Occipital lobe (tissue), 2 donors: ENCODE results near the gene EBI3. TPM values are rescaled to one million over a fixed set of nuclear protein-coding genes. Genes with fewer than 3 reads are reported as not detected.
A peak's percentile ranks its signal among the peaks of the same experiment; 100 is the strongest.
"Not testable (repeated sequence)": the region's sequence is repeated elsewhere in the genome, so short reads cannot be mapped to it uniquely, and the experiment has no call there.

Experiments
- DNase-seq: peaks from one replicate; lab custom pipeline; 2025; lab: John Stamatoyannopoulos, UW
- total RNA-seq: library from RNA; depleted of rRNA; stranded (reverse); fragments of >200 nt; gene quantifications from one replicate; pipeline ENCODE4 v1.2.3, GENCODE V29; 2014

The EBI3 gene
- total RNA-seq, result 0.47 TPM

DNA sequence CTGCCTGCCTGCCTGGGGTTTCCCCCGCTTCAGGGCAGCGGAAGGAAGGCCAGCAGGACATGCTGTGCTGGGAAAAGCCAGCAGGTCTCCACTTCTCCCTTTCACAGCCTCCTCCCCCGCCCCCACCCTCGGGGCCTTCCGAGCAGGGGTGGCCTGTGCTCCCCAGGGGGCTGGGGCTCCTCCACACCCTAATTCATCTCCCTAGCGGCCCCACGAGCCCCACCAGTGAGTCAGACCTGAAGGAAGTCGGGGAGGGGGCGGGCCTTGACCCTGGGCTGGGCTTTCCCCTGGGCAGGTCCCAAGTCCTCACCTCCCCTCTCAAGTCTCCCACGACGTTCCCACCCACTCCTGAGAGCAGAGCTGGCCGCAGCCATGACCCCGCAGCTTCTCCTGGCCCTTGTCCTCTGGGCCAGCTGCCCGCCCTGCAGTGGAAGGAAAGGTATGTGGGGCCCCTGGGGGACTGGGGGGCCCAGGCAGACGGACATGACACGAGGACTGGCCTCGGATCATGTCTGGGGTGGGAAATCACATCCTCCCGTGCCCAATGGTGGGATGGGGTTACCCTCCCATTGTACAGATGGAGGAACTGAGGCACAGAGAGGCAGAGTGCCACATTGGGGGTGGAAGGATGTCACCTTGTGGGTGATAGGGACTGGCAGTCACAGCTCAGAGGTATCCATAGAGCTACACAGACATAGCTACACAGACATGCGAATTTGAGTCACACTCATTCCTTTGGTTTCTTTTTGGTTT lies at the start of gene EBI3:
Gene EBI3, plus strand, starts transcription at position 345 of the 753 bp plus-strand sequence. Its CDS starts 28 bp downstream, at position 373.
- no peak for DNase-seq

DNA sequence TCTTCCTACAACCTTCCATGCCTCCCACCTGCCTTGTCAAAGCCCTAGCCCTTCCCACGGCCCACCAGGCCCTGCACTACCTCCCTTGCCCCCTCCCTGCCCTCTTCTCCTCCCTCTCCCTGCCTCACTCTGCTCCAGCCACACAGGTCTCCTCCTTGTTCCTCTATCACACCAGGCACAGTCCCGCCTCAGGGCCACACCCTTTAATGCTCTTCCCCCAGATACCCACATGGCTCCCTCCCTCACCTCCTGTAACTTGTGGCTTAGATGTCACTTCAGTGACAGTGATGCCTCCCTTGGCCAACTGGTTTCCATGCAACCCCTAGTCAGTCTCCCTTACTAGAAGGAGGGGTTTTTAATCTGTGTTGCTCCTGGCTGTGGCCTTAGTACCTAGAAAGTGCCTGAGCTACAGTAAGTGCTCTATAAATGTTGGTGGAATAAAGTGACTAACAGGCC lies 48.2 kb upstream of the EBI3 start:
- DNase-seq, result no peak

GRCh38 chr19:4182084-4182810 lies 47.1 kb upstream of the EBI3 start, which contains the start of the genes ANKRD24 and SIRT6:
Gene ANKRD24 (plus strand): TSS chr19:4182689. CDS start chr19:4186426, 3,737 bp downstream.
Gene SIRT6 (minus strand): TSS chr19:4182563. CDS start chr19:4182539, 24 bp downstream.
- DNase-seq, result peak; percentile 91

GRCh38 chr19:4183967-4184717 lies 45.2 kb upstream of the EBI3 start:
- DNase-seq, result peak; percentile 50

GRCh38 chr19:4184718-4185352 lies 44.5 kb upstream of the EBI3 start:
- DNase-seq, result no peak

GRCh38 chr19:4185413-4186086 lies 43.8 kb upstream of the EBI3 start:
- DNase-seq, result no peak

- DNase-seq, result peak; percentile 58
Measured at GRCh38 chr19:4186087-4186993, 43.0 kb upstream of the EBI3 start.

- DNase-seq, result no peak
Measured at GRCh38 chr19:4187313-4188122, 41.8 kb upstream of the EBI3 start.

GRCh38 chr19:4189641-4190040 lies 39.7 kb upstream of the EBI3 start:
- no peak for DNase-seq

DNA sequence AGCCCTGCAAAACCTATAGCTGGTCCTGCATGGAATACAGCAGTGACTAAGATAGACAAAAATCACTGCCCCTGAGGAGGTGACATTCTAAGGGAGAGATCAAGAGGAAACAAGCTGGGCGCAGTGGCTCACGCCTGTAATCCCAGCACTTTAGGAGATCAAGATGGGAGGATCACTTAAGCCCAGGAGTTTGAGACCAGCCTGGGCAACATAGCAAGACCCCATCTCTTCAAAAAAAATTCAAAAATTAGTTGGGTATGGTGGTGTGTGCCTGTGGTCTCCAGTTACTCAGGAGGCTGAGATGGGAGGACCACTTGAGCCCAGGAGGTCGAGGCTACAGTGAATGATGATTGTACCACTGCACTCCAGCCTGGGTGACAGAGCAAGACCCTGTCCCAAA lies 36.8 kb upstream of the EBI3 start:
- not testable (repeated sequence) for DNase-seq

GRCh38 chr19:4194353-4194752 lies 35.0 kb upstream of the EBI3 start:
- peak; percentile 34 for DNase-seq

GRCh38 chr19:4196009-4196408 lies 33.3 kb upstream of the EBI3 start:
- DNase-seq, result no peak

- DNase-seq, result no peak
Measured at GRCh38 chr19:4196587-4197148, 32.7 kb upstream of the EBI3 start.

- DNase-seq, result no peak
Measured at GRCh38 chr19:4197228-4197624, 32.1 kb upstream of the EBI3 start.

DNA sequence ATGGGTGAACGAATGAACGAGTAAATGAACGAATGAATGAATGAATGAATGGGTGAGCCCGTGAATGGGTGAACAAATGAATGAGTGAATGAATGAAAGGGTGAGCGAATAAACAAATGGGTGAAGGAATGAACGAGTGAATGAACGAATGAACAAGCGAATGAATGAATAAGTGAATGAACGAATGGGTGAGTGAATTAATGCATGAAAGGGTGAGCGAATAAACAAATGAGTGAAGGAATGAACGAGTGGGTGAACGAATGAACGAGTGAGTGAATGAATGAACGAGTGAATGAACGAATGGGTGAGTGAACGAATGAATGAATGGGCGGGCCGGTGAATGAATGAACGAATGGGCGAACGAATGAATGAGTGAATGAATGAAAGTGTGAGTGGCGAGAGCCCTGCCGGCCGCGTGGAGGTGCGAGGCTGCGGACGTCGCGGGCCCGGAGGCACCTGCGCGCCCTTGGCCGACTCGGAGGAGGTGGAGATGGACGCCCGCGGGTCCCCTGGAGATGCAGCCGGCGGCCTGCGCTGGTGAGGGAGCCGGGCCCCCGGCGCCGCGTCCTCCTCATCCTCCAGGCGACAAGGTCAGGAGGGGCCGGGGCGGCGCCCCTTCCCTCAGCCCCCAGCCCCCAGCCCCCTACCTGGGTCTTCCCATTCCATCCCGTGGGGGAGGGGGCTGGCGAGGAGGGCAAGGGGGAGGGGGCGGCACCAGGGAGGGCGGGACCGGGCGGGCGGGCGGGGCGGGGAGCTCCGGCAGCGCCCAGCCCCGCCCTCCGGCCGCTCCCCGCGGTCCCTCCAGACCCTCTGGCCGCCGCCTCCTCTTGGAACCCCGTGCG lies 31.5 kb upstream of the EBI3 start:
- no peak for DNase-seq

- no peak for DNase-seq
Measured at GRCh38 chr19:4198467-4199126, 30.7 kb upstream of the EBI3 start.

DNA sequence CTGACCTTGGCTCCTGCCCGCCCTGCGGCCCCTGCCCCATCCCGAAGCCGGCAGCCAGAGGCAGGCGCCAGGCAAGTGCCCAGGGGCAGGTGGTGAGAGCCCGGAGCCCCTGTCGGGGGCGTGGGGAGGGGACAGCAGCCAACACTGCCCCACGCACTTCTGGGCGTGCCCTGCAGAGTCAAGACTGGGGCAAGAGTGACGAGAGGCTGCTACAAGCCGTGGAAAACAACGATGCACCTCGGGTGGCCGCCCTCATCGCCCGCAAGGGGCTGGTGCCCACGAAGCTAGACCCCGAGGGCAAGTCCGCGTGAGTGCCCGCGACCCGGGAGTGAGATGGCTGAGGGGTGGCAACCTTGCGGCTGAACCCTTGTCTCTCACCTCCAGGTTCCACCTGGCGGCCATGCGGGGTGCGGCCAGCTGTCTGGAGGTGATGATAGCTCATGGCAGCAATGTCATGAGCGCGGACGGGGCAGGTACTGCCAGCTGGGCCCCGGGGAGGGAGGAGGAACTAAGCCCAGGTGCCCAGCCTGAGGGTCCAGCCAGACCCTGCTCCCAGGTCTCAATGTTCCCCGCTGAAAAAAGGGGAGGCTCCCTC lies 29.5 kb upstream of the EBI3 start:
- no peak for DNase-seq
